Peyer's patch (tissue), 4 donors: Measurements from ENCODE around the gene RPTOR.

Experiments
- CTCF ChIP-seq, 6 experiments: fragments of 450-650 bp in 4 of 6; fragments of 200-600 bp in 2 of 6; sonication (generic) in 1 of 6; IDR thresholded peaks; one replicate each; pipeline ENCODE4 v1.5.1; 2017 to 2019; ENCODE audit warnings: antibody characterized with exemption in 6 of 6, mild to moderate bottlenecking in 3 of 6, moderate library complexity in 1 of 6
- POLR2A ChIP-seq, 2 donors: fragments of 450-650 bp; IDR thresholded peaks; one replicate each; pipeline ENCODE4 v1.5.1; 2017; ENCODE audit warnings: antibody characterized with exemption in 2 of 2, mild to moderate bottlenecking in 2 of 2, moderate library complexity in 2 of 2

- no peak for TF ChIP-seq POLR2A (IDR thresholded peaks at IDR 0.05)
- TF ChIP-seq CTCF (IDR thresholded peaks at IDR 0.05): no peak
Observed at GRCh38 chr17:80792373-80792781, 247.7 kb downstream of the RPTOR start.
